Esophagus muscularis mucosa (tissue), 4 donors: ENCODE results near the gene BMAL2. TPM values are rescaled to one million over a fixed set of nuclear protein-coding genes. Genes with fewer than 3 reads are reported as not detected.
A peak's percentile ranks its signal among the peaks of the same experiment; 100 is the strongest.

ENCODE experiments used
- DNase-seq: peaks from one replicate; pipeline ENCODE4 v3.0.0-alpha.2; 2017; ENCODE audit errors: extremely low spot score
- H3K27ac ChIP-seq, 4 donors: fragments of 200-600 bp; sonication (generic); replicated peaks in 1 of 4; 1 replicate in 3 of 4; 2 replicates in 1 of 4; pipeline ENCODE4 v1.5.1; 2016 to 2019; ENCODE audit warnings: mild to moderate bottlenecking in 1 of 4
- H3K27me3 ChIP-seq, 4 donors: fragments of 200-600 bp; sonication (generic); one replicate each; pipeline versions ENCODE4 v1.5.1 to v1.6.0; 2016 to 2019
- H3K36me3 ChIP-seq, 4 donors: fragments of 200-600 bp; sonication (generic); one replicate each; pipeline ENCODE4 v1.5.1; 2016 to 2019
- H3K4me1 ChIP-seq, 4 donors: fragments of 200-600 bp; sonication (generic); one replicate each; pipeline ENCODE4 v1.5.1; 2016 to 2019
- H3K4me3 ChIP-seq, 4 donors: fragments of 200-600 bp; sonication (generic); 1 replicate in 2 of 4; 2 replicates in 2 of 4; pipeline ENCODE4 v1.5.1; 2016 to 2019; ENCODE audit warnings: mild to moderate bottlenecking in 4 of 4, moderate library complexity in 1 of 4
- H3K9me3 ChIP-seq, 4 donors: fragments of 200-600 bp; sonication (generic); 1 replicate in 3 of 4; 2 replicates in 1 of 4; pipeline ENCODE4 v1.5.1; 2016 to 2019
- EP300 ChIP-seq: sonication (generic); formaldehyde crosslinking; IDR thresholded peaks from one replicate; pipeline ENCODE4 v1.6.1; 2017; ENCODE audit warnings: antibody characterized with exemption
- POLR2A ChIP-seq: fragments of 450-650 bp; IDR thresholded peaks from one replicate; pipeline ENCODE4 v1.6.1; 2017; ENCODE audit warnings: antibody characterized with exemption, moderate library complexity, mild to moderate bottlenecking, low read depth
- POLR2AphosphoS5 ChIP-seq, 2 donors: sonication (generic); formaldehyde crosslinking; IDR thresholded peaks; one replicate each; pipeline ENCODE4 v1.6.1; 2017; ENCODE audit warnings: antibody characterized with exemption in 2 of 2
- WGBS: methylation state at CpG from one replicate; pipeline ENCODE4 v1.1.5; 2018; 5-methylcytosine and 5-hydroxymethylcytosine counted together
- intact Hi-C: fragments of 100-400 bp; cut with DNase I; formaldehyde crosslinking; loops from one replicate; pipeline ENCODE4 v1.15.1; 2023
- total RNA-seq, 4 donors: library from RNA; depleted of rRNA; stranded (reverse); fragments of >200 nt; gene quantifications; one replicate each; pipeline versions ENCODE4 v1.1.0 to v1.2.1, GENCODE V29; 2016
- TF ChIP-seq, protein P1 (sequence below), 3 experiments: fragments of 200-600 bp in 2 of 3; fragments of 450-650 bp in 1 of 3; sonication (generic) in 2 of 3; IDR thresholded peaks; one replicate each; pipeline ENCODE4 v1.5.1; 2017 to 2019; ENCODE audit warnings: antibody characterized with exemption in 3 of 3, mild to moderate bottlenecking in 2 of 3, moderate library complexity in 1 of 3

The BMAL2 gene
- total RNA-seq, 4 donors from 2014 or later: 3.6 to 7.3 (median 5.0) TPM

DNA sequence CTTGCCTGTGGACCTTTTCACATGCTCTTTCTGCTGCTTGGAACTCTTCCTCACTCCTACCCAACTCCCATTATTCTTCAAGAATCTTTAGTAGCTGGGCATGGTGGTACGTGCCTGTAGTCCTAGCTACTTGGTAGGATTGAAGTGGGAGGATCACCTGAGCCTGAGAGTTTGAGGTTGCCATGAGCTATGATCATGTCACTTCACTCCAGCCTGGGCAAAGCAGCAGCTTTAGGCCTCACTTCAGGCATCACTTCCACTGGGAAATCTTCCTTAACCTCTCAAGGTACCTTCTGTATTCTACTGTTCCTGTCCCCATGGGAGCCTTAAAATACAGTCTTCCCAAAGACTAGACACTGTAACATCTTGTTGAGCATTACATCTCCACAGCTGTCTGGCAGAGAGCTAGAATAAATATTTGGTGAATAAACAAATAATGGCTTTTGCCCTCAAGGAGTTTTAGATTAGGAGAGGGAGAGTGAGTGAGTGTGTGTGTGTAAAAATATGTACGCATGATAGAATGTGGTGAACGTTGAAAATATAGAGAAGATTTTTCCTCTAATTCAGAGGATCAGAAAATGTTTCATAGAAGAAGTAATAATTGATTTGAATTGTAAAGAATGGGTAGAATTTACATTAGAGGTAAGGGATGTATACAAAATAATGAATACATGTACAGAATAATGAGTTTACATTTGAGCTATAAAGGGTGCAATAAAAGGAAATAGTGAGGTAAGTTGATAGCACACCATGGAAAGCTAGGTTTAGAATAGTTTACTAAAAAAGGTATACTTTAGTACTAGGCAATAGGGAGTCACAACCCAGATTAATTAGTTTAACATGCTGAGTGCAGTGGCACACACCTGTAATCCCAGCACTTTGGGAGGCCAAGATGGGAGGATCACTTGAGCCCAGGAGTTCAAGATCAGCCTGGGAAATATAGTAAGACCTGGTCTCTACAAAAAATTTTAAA is 29.2 kb upstream of the BMAL2 start:
- intact Hi-C loops: no loop called here
- WGBS: 71% methylated on average over 3 of the region's 3 CpGs
- peaks cover under 1 to 56% (median 16%) of the 10 kb centered on the region in 4 donors for H3K36me3 ChIP-seq
- DNase-seq: no peak
- H3K4me1 ChIP-seq: peaks cover 3 to 54% (median 48%) of the 10 kb centered on the region in 4 donors
- peak overlapping the region; percentile 33 to 63 (median 48) for H3K27ac ChIP-seq
- H3K27me3 ChIP-seq: no peaks in the 10 kb centered on the region
- H3K9me3 ChIP-seq: no peaks in the 10 kb centered on the region
- no peak overlapping the region for H3K4me3 ChIP-seq
- no peak for TF ChIP-seq EP300
- no peak for TF ChIP-seq POLR2AphosphoS5 (IDR thresholded peaks at IDR 0.05)
- TF ChIP-seq, protein P1, sequence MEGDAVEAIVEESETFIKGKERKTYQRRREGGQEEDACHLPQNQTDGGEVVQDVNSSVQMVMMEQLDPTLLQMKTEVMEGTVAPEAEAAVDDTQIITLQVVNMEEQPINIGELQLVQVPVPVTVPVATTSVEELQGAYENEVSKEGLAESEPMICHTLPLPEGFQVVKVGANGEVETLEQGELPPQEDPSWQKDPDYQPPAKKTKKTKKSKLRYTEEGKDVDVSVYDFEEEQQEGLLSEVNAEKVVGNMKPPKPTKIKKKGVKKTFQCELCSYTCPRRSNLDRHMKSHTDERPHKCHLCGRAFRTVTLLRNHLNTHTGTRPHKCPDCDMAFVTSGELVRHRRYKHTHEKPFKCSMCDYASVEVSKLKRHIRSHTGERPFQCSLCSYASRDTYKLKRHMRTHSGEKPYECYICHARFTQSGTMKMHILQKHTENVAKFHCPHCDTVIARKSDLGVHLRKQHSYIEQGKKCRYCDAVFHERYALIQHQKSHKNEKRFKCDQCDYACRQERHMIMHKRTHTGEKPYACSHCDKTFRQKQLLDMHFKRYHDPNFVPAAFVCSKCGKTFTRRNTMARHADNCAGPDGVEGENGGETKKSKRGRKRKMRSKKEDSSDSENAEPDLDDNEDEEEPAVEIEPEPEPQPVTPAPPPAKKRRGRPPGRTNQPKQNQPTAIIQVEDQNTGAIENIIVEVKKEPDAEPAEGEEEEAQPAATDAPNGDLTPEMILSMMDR (IDR thresholded peaks at IDR 0.05): no peak
- TF ChIP-seq POLR2A: no peak

DNA sequence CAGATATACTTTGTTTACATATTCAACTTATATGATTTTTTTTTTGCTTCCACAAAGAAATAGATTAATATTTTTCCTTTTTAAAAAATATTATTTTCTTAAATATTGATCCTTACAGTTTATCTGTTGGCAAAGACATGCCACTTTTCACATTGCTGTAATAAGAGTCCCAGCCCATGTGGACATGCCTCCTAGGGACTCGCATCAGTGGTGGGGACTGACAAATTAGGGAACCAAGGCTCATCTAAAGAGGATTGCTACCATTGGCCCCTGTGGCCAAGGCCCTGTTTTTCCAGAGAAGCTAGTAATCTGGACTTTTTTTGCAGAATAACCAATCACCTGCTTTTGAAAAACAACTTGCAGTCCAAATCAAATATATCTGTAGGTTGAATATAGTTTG is 27.8 kb upstream of the BMAL2 start:
- Histone ChIP-seq H3K9me3 (no peaks in the 10 kb centered on the region), H3K27me3 (no peaks in the 10 kb centered on the region), H3K27ac (peak overlapping the region; percentile 46 to 64 (median 55)), H3K4me1 (peaks cover 0 to 49% (median 39%) of the 10 kb centered on the region in 4 donors), H3K4me3 (no peak overlapping the region), H3K36me3 (peaks cover 12 to 62% (median 22%) of the 10 kb centered on the region in 4 donors)
- TF ChIP-seq, protein P1 (IDR thresholded peaks at IDR 0.05): no peak
- TF ChIP-seq POLR2A: no peak
- no peak for TF ChIP-seq EP300
- TF ChIP-seq POLR2AphosphoS5 (IDR thresholded peaks at IDR 0.05): no peak
- intact Hi-C loops: loop anchor here (5.0 kb wide), 3 partner anchors 163 to 368 kb away; partner anchors contain the start of genes FGFR1OP2, INTS13 and TM7SF3
- WGBS: 50% methylated on average over 1 of the region's 1 CpG
- no peak for DNase-seq

DNA sequence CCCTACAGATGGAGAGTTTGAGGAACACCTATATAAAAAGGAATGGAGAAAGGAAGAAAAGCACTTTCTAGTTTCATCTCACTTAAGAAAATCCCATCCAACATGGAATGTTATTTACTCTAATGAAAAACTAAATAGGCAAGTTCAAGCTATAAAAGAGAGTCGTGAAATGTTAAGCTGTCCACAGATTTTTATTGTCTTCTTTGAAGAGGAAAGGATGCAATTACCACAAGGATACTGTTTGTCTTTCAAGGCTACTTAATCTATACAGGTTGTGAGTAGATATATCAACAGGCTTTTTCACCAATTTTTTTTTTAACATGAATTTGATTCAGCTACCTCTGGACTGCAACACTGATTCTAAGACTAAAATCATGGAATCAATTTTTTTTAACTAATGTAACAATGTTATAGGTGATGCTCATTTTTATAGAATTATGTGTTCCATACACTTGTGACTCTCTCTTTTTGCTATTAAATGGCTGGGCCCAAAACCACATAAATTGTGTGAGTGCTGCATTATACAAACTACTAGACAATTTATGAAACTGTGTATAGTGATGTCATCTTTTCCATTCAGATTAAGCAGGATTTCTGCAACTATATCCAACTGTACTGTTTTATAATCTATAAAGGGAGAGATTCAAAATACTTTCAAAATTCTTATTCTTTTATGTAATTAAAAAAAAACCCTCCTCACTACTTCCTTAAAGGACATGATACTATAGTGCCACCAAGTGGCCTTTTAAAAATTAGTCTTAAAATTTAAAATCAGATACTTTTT is 26.8 kb upstream of the BMAL2 start:
- Histone ChIP-seq H3K27ac (peak overlapping the region; percentile 46 to 64 (median 55)), H3K4me3 (no peak overlapping the region), H3K36me3 (peaks cover 19 to 66% (median 30%) of the 10 kb centered on the region in 4 donors), H3K9me3 (no peaks in the 10 kb centered on the region), H3K4me1 (peaks cover 0 to 39% (median 31%) of the 10 kb centered on the region in 4 donors), H3K27me3 (no peaks in the 10 kb centered on the region)
- DNase-seq: no peak
- WGBS: 52% methylated on average over 1 of the region's 1 CpG
- TF ChIP-seq, protein P1 (IDR thresholded peaks at IDR 0.05): peak; percentile 37 to 64 (median 60)
- no peak for TF ChIP-seq POLR2AphosphoS5 (IDR thresholded peaks at IDR 0.05)
- intact Hi-C loops: loop anchor here (2.0 to 5.0 kb wide), 5 partner anchors 61 to 369 kb away; partner anchors contain the start of genes FGFR1OP2, INTS13, STK38L and TM7SF3

DNA sequence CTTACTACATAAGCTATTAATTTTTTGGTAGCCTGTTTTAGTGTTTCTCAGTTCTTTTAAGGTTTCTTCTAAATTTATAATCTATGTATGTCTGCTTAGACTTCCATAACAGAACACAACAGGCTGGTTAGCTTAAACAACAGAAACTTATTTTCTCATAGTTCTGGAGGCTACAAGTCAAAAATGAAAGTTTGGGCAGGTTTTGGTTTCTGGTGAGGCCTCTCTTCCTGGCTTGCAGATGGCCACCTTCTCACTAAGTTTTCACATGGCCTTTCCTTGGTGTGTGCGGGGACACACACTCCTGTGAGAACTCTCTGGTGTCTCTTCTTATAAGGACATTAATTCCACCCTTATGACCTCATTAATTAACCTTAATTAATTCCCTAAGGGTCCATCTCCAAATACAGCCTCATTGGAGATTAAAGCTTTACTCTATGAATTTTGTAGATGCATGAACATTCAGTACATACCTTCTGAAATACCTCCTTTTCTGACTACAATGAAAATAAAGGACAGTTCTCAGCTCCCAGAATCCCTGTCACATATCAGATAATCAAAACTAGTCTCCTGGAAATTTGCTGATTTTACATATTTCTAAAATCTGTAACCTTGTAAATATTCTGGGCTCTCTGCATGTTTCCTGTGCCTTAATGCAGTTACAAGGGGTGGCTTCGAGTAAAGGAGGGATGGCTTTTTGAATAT is 23.2 kb upstream of the BMAL2 start:
- intact Hi-C loops: loop anchor here (5.0 kb wide), 3 partner anchors 167 to 372 kb away; partner anchors contain the start of genes FGFR1OP2, INTS13 and TM7SF3
- Histone ChIP-seq H3K27ac (no peak overlapping the region), H3K4me3 (no peak overlapping the region), H3K36me3 (peaks cover 30 to 72% (median 48%) of the 10 kb centered on the region in 4 donors), H3K4me1 (peaks cover 0 to 23% (median 20%) of the 10 kb centered on the region in 4 donors), H3K9me3 (no peaks in the 10 kb centered on the region), H3K27me3 (no peaks in the 10 kb centered on the region)
- WGBS: 93% methylated on average over 2 of the region's 2 CpGs
- TF ChIP-seq POLR2AphosphoS5 (IDR thresholded peaks at IDR 0.05) (no peak), POLR2A (no peak), EP300 (no peak)
- TF ChIP-seq, protein P1 (IDR thresholded peaks at IDR 0.05): no peak
- no peak for DNase-seq
